DOHH2 (cell line): ENCODE measurements around the gene LYPD6.

ENCODE experiments used
- H3F3A ChIP-seq: fragments of 200-600 bp; sonication (generic), shearing (Covaris generic); 2 replicates; pipeline ENCODE4 v1.6.0; 2016; ENCODE audit warnings: antibody characterized with exemption, mild to moderate bottlenecking; ENCODE audit not compliant: control insufficient read depth, insufficient read depth
- H3K27ac ChIP-seq: fragments of 200-600 bp; sonication (generic); 2 replicates; pipeline ENCODE4 v1.5.1; 2014; ENCODE audit warnings: low read depth, mild to moderate bottlenecking, low read length, moderate library complexity
- H3K27me3 ChIP-seq: fragments of 200-600 bp; sonication (generic); 2 replicates; pipeline ENCODE4 v1.6.1; 2014; ENCODE audit warnings: mild to moderate bottlenecking, low read length, mixed read lengths; ENCODE audit not compliant: control insufficient read depth
- H3K36me3 ChIP-seq: fragments of 200-600 bp; sonication (generic); 2 replicates; pipeline ENCODE4 v1.6.1; 2014; ENCODE audit warnings: mild to moderate bottlenecking, low read length, moderate library complexity, mixed read lengths; ENCODE audit not compliant: control insufficient read depth
- H3K4me1 ChIP-seq: fragments of 200-600 bp; sonication (generic); 2 replicates; pipeline ENCODE4 v1.6.1; 2014; ENCODE audit warnings: mild to moderate bottlenecking, low read length, mixed read lengths; ENCODE audit not compliant: control insufficient read depth
- H3K4me2 ChIP-seq: fragments of 200-600 bp; sonication (generic); 2 replicates; pipeline ENCODE4 v1.6.0; 2014; ENCODE audit warnings: mild to moderate bottlenecking, low read length, moderate library complexity
- H3K4me3 ChIP-seq: fragments of 200-600 bp; sonication (generic); 2 replicates; pipeline ENCODE4 v1.5.1; 2014; ENCODE audit warnings: mild to moderate bottlenecking, low read length, mixed read lengths
- H3K79me2 ChIP-seq: fragments of 200-600 bp; sonication (generic); 2 replicates; pipeline ENCODE4 v1.6.1; 2014; ENCODE audit warnings: mild to moderate bottlenecking, low read length, mixed read lengths; ENCODE audit not compliant: control insufficient read depth
- H3K9me2 ChIP-seq: fragments of 200-600 bp; sonication (generic); replicated peaks from 2 replicates; pipeline ENCODE4 v1.6.1; 2014; ENCODE audit warnings: mild to moderate bottlenecking, low read length, mixed read lengths; ENCODE audit not compliant: control insufficient read depth
- H3K9me3 ChIP-seq: fragments of 200-600 bp; sonication (generic); 2 replicates; pipeline ENCODE4 v1.6.1; 2014; ENCODE audit warnings: antibody characterized with exemption, low read length, mixed read lengths; ENCODE audit not compliant: control insufficient read depth, insufficient read depth
- H4K20me1 ChIP-seq: fragments of 200-600 bp; sonication (generic); 2 replicates; pipeline ENCODE4 v1.6.0; 2014; ENCODE audit warnings: low read depth, mild to moderate bottlenecking, antibody characterized with exemption, low read length, moderate library complexity; ENCODE audit not compliant: control insufficient read depth, insufficient read depth
- CTCF ChIP-seq: fragments of 200-600 bp; sonication (generic); IDR thresholded peaks from one replicate; pipeline ENCODE4 v1.5.1; 2014; ENCODE audit warnings: antibody characterized with exemption, mild to moderate bottlenecking, low read depth, low read length; ENCODE audit not compliant: poor library complexity, severe bottlenecking
- EZH2phosphoT487 ChIP-seq: fragments of 200-600 bp; sonication (generic); IDR thresholded peaks from 2 replicates; pipeline ENCODE4 v1.6.1; 2017; ENCODE audit warnings: borderline replicate concordance, mild to moderate bottlenecking, antibody characterized with exemption, low read length, moderate library complexity, mixed read lengths

Gene LYPD6

GRCh38 chr2:149387411-149387810, 57.0 kb downstream of the LYPD6 start:
- Histone ChIP-seq H3K9me2 (no peaks in the 10 kb centered on the region), H3K4me2 (no peak overlapping the region), H3K27ac (no peak overlapping the region), H3K9me3 (no peaks in the 10 kb centered on the region), H3K4me3 (no peak overlapping the region), H4K20me1 (no peaks in the 10 kb centered on the region), H3K27me3 (0 out of 2 replicates have a peak, but pooled peaks cover 2% of the 10 kb centered on the region), H3K4me1 (no peaks in the 10 kb centered on the region), H3F3A (no peaks in the 10 kb centered on the region), H3K36me3 (no peaks in the 10 kb centered on the region), H3K79me2 (no peaks in the 10 kb centered on the region)
- TF ChIP-seq CTCF (no peak), EZH2phosphoT487 (no peak)

- Histone ChIP-seq H3K27me3 (0 out of 2 replicates have a peak, but pooled peaks cover 2% of the 10 kb centered on the region), H3K9me2 (no peaks in the 10 kb centered on the region), H3K27ac (no peak overlapping the region), H3K4me3 (no peak overlapping the region), H3K4me2 (no peak overlapping the region), H3K79me2 (no peaks in the 10 kb centered on the region), H3K9me3 (no peaks in the 10 kb centered on the region), H4K20me1 (no peaks in the 10 kb centered on the region), H3F3A (no peaks in the 10 kb centered on the region), H3K36me3 (no peaks in the 10 kb centered on the region), H3K4me1 (no peaks in the 10 kb centered on the region)
- TF ChIP-seq CTCF, result no peak
- no peak for TF ChIP-seq EZH2phosphoT487
Measured at GRCh38 chr2:149388120-149388816, 57.9 kb downstream of the LYPD6 start.

GRCh38 chr2:149389506-149390167, 59.2 kb downstream of the LYPD6 start:
- no peak for TF ChIP-seq EZH2phosphoT487
- no peak for TF ChIP-seq CTCF
- H3K79me2 ChIP-seq, result no peaks in the 10 kb centered on the region
- H3K27me3 ChIP-seq, result no peaks in the 10 kb centered on the region
- no peaks in the 10 kb centered on the region for H3K36me3 ChIP-seq
- H3K9me2 ChIP-seq, result no peaks in the 10 kb centered on the region
- no peaks in the 10 kb centered on the region for H3K4me1 ChIP-seq
- H3K4me3 ChIP-seq, result no peak overlapping the region
- H3K4me2 ChIP-seq, result no peak overlapping the region
- H4K20me1 ChIP-seq, result no peaks in the 10 kb centered on the region
- H3F3A ChIP-seq, result no peaks in the 10 kb centered on the region
- H3K9me3 ChIP-seq, result no peaks in the 10 kb centered on the region
- H3K27ac ChIP-seq, result no peak overlapping the region
